Brain microvascular endothelial cell (primary cell): ENCODE measurements around the gene KIF18B.
A peak's percentile ranks its signal among the peaks of the same experiment; 100 is the strongest.

ENCODE experiments used
- DNase-seq: peaks from one replicate; pipeline ENCODE4 v3.0.0-alpha.2; 2020
- H3K27ac ChIP-seq: fragments of 250-450 bp; sonication (Bioruptor Pico); 2 replicates; pipeline ENCODE4 v1.5.1; 2020; ENCODE audit warnings: mild to moderate bottlenecking, moderate library complexity
- H3K27me3 ChIP-seq: fragments of 250-450 bp; sonication (Bioruptor Pico); replicated peaks from 2 replicates; pipeline ENCODE4 v1.5.1; 2020; ENCODE audit warnings: mild to moderate bottlenecking
- H3K36me3 ChIP-seq: fragments of 250-450 bp; sonication (Bioruptor Pico); replicated peaks from 2 replicates; pipeline ENCODE4 v1.5.1; 2020; ENCODE audit warnings: mild to moderate bottlenecking
- H3K4me3 ChIP-seq: 2 replicates; pipeline ENCODE4 v1.5.1; 2011; ENCODE audit warnings: low read depth, mild to moderate bottlenecking, control low read depth, low read length, moderate library complexity
- CTCF ChIP-seq: IDR thresholded peaks from 2 replicates; pipeline ENCODE4 v1.5.1; 2011; ENCODE audit warnings: low read depth, mild to moderate bottlenecking, moderate library complexity, low read length, control low read depth, inconsistent platforms; ENCODE audit errors: missing control alignments
- in situ Hi-C: cut with HindIII; loops from 2 replicates; pipeline ENCODE4 v1.10.0; 2017; ENCODE audit warnings: low sequenced_read_pairs, low pct_ligation_motif_present

The KIF18B gene

GRCh38 chr17:44971776-44972483 is 24.4 kb upstream of the KIF18B start:
- H3K4me3 ChIP-seq, result no peak overlapping the region

GRCh38 chr17:44970136-44970741 is 22.7 kb upstream of the KIF18B start:
- Histone ChIP-seq H3K4me3 (peak overlapping the region; percentile 49), H3K27ac (no peak overlapping the region), H3K36me3 (no peaks in the 10 kb centered on the region), H3K27me3 (peaks cover 39% of the 10 kb centered on the region)
- no peak for DNase-seq
- no peak for TF ChIP-seq CTCF
- in situ Hi-C loops, result no loop called here

More at GRCh38 chr17:44971776-44972483, 24.4 kb upstream of the KIF18B start:
- Histone ChIP-seq H3K36me3 (no peaks in the 10 kb centered on the region), H3K27ac (no peak overlapping the region), H3K27me3 (peaks cover 28% of the 10 kb centered on the region)
- in situ Hi-C loops, result no loop called here
- peak; percentile 49 for DNase-seq
- no peak for TF ChIP-seq CTCF

DNA sequence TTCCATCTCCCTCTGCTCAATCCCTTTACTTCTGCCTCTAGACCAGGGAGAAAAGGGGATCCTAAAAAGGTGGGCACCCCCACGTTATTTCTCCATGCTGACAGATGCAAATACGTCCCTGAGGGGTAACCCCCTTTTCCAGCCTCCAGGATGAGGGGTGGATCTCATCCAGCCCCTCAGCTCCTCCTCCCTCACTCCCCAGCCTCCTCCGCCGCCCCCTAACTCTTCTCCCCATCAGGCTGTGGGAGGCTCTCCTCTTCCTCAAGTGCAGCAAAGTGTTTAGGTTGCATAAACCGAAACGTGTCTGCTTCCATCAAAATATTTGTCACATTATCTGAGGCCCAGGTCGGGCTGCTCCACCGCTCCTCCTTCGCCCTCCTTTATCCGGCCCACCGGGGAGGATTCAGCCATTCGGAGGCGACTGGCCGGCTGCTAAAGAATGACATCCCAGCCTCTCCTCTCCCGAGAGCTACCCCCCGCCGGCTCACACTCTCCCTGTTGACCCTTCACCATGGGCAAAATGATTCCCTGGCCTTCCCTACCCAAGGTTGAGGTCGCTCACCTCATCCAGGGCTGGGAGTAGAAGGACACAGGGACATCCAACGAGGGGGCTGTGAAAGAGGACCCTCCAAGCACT is 21.7 kb upstream of the KIF18B start:
- no peaks in the 10 kb centered on the region for H3K36me3 ChIP-seq
- no peak overlapping the region for H3K4me3 ChIP-seq
- in situ Hi-C loops, result no loop called here
- DNase-seq, result no peak
- H3K27me3 ChIP-seq, result peaks cover 39% of the 10 kb centered on the region
- no peak for TF ChIP-seq CTCF
- H3K27ac ChIP-seq, result no peak overlapping the region

- peaks cover 39% of the 10 kb centered on the region for H3K27me3 ChIP-seq
- H3K4me3 ChIP-seq, result peak within 1 kb of the TSS; percentile 49
- H3K27ac ChIP-seq, result no peak within 1 kb of the TSS
- peak; percentile 33 for TF ChIP-seq CTCF
- no peaks in the 10 kb centered on the region for H3K36me3 ChIP-seq
- peak; percentile 71 for DNase-seq
- in situ Hi-C loops, result no loop called here
These were observed 20.9 kb upstream of the KIF18B start, which contains the start of gene C1QL1 for GRCh38 chr17:44968225-44969143. Gene C1QL1, minus strand, starts transcription at chr17:44968303. Its CDS starts 255 bp downstream, at chr17:44968048.

GRCh38 chr17:44967907-44968224 is 20.3 kb upstream of the KIF18B start:
- no peak overlapping the region for H3K27ac ChIP-seq
- TF ChIP-seq CTCF, result no peak
- DNase-seq, result no peak
- no peaks in the 10 kb centered on the region for H3K36me3 ChIP-seq
- H3K4me3 ChIP-seq, result no peak overlapping the region
- in situ Hi-C loops, result no loop called here
- peaks cover 39% of the 10 kb centered on the region for H3K27me3 ChIP-seq
